Fibroblast of villous mesenchyme (primary cell): ENCODE measurements around the gene SLC35G1. TPM values are rescaled to one million over a fixed set of nuclear protein-coding genes. Genes with fewer than 3 reads are reported as not detected.

Experiments
- DNase-seq: peaks from one replicate; pipeline ENCODE4 v3.0.0-alpha.2; 2010; ENCODE audit warnings: low read depth
- H3K4me3 ChIP-seq: 2 replicates; pipeline ENCODE4 v1.5.1; 2011; ENCODE audit warnings: low read depth, mild to moderate bottlenecking, low read length
- CTCF ChIP-seq: IDR thresholded peaks from 2 replicates; pipeline ENCODE4 v1.5.1; 2012; ENCODE audit warnings: low read depth, mild to moderate bottlenecking, low read length; ENCODE audit not compliant: insufficient read depth
- total RNA-seq: library from RNA; depleted of rRNA; stranded (reverse); fragments of >200 nt; gene quantifications from 2 replicates; pipeline ENCODE4 v1.2.3, GENCODE V29; 2012

SLC35G1 gene
- total RNA-seq, 1 donor = 5.2 TPM

DNA sequence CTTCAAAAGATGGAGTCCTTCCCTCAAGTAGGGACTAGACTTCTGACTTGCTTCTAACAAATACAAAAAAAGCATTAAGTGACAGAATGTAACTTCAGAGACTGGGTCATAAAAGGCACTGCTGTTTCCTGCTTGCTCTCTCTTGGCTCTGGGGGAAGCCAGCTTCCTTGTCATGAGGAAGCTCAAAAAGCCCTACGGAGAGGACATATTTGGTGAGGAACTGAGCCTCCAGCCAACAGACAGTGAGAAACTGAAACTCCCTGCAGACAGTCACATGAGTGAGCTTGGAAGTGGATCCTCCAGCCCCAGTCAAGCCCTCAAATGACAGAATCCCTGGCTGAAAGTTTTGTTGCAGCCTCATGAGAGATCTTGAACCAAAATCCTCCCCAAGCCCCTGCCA, 26.3 kb upstream of the SLC35G1 start:
- no peak overlapping the region for H3K4me3 ChIP-seq
- TF ChIP-seq CTCF = no peak
- DNase-seq = no peak

GRCh38 chr10:93871671-93872204, 22.0 kb upstream of the SLC35G1 start:
- no peak overlapping the region for H3K4me3 ChIP-seq
- no peak for DNase-seq
- TF ChIP-seq CTCF = no peak

GRCh38 chr10:93872375-93873158, 21.2 kb upstream of the SLC35G1 start:
- H3K4me3 ChIP-seq = no peak overlapping the region
- TF ChIP-seq CTCF = no peak
- DNase-seq = no peak

GRCh38 chr10:93873420-93874115, 20.2 kb upstream of the SLC35G1 start:
- no peak for TF ChIP-seq CTCF
- peak; percentile 76 for DNase-seq
- H3K4me3 ChIP-seq = no peak overlapping the region

- peak; percentile 31 for DNase-seq
- TF ChIP-seq CTCF = no peak
- no peak overlapping the region for H3K4me3 ChIP-seq
These were observed 19.3 kb upstream of the SLC35G1 start for GRCh38 chr10:93874309-93875031.

GRCh38 chr10:93875032-93875358, 18.8 kb upstream of the SLC35G1 start:
- no peak for DNase-seq
- no peak for TF ChIP-seq CTCF
- no peak overlapping the region for H3K4me3 ChIP-seq
